GM23338 (cell line): ENCODE results near the gene ECE1. TPM values are rescaled to one million over a fixed set of nuclear protein-coding genes. Genes with fewer than 3 reads are reported as not detected.
A peak's percentile ranks its signal among the peaks of the same experiment; 100 is the strongest.

Source experiments
- ATAC-seq: fragments of 200-7000 bp; cut with Tn5 transposase; 3 replicates; pipeline ENCODE4 v1.9.1; 2020
- DNase-seq: peaks from one replicate; pipeline ENCODE4 v3.0.0-alpha.2; 2015; ENCODE audit warnings: low spot score
- H2AFZ ChIP-seq: fragments of 200-600 bp; sonication (generic); 2 replicates; pipeline ENCODE4 v1.8.0; 2016; ENCODE audit warnings: antibody characterized with exemption, mild to moderate bottlenecking, moderate library complexity
- H3F3A ChIP-seq: fragments of 200-600 bp; sonication (generic); replicated peaks from 2 replicates; pipeline ENCODE4 v1.8.0; 2017; ENCODE audit warnings: antibody characterized with exemption, mixed run types, low read depth
- H3K27ac ChIP-seq: fragments of 200-600 bp; sonication (generic); 2 replicates; pipeline ENCODE4 v1.6.1; 2016; ENCODE audit warnings: low read depth
- H3K27me3 ChIP-seq: fragments of 200-600 bp; sonication (generic); 2 replicates; pipeline ENCODE4 v1.8.0; 2016; ENCODE audit warnings: mild to moderate bottlenecking, mixed run types, moderate library complexity; ENCODE audit not compliant: insufficient read depth
- H3K36me3 ChIP-seq: fragments of 200-600 bp; sonication (generic); 2 replicates; pipeline ENCODE4 v1.8.0; 2016; ENCODE audit warnings: mild to moderate bottlenecking; ENCODE audit not compliant: insufficient read depth
- H3K4me1 ChIP-seq: fragments of 200-600 bp; sonication (generic); 2 replicates; pipeline ENCODE4 v1.8.0; 2016; ENCODE audit warnings: mild to moderate bottlenecking, moderate library complexity; ENCODE audit not compliant: insufficient read depth
- H3K4me2 ChIP-seq: fragments of 200-600 bp; sonication (generic); 2 replicates; pipeline ENCODE4 v1.7.1; 2017; ENCODE audit warnings: mixed run types
- H3K4me3 ChIP-seq: fragments of 200-600 bp; sonication (generic); 2 replicates; pipeline ENCODE4 v1.6.1; 2016; ENCODE audit warnings: mixed run types
- H3K79me2 ChIP-seq: fragments of 200-600 bp; sonication (generic); replicated peaks from 2 replicates; pipeline ENCODE4 v1.8.0; 2017; ENCODE audit warnings: mild to moderate bottlenecking; ENCODE audit not compliant: insufficient read depth
- H3K9me2 ChIP-seq: fragments of 200-600 bp; sonication (generic); 2 replicates; pipeline ENCODE4 v1.8.0; 2017; ENCODE audit not compliant: insufficient read depth
- H4K20me1 ChIP-seq: fragments of 200-600 bp; sonication (generic); replicated peaks from 2 replicates; pipeline ENCODE4 v1.8.0; 2017; ENCODE audit warnings: mild to moderate bottlenecking; ENCODE audit not compliant: insufficient read depth
- H3K27ac Mint-ChIP-seq: 2 replicates; pipeline ENCODE4 v1.8.0; 2020; ENCODE audit warnings: inconsistent platforms, mild to moderate bottlenecking, moderate library complexity, mixed read lengths
- H3K27me3 Mint-ChIP-seq: 3 replicates; pipeline ENCODE4 v1.8.0; 2022; ENCODE audit warnings: low read depth, mild to moderate bottlenecking, moderate library complexity, mixed read lengths, inconsistent platforms; ENCODE audit not compliant: insufficient read depth, poor library complexity
- H3K36me3 Mint-ChIP-seq: 3 replicates; pipeline ENCODE4 v1.8.0; 2021; ENCODE audit warnings: low read depth, mild to moderate bottlenecking, inconsistent platforms, moderate library complexity, mixed read lengths
- H3K4me1 Mint-ChIP-seq: 3 replicates; pipeline ENCODE4 v1.8.0; 2020; ENCODE audit warnings: mild to moderate bottlenecking, inconsistent platforms, mixed read lengths
- H3K4me3 Mint-ChIP-seq: 3 replicates; pipeline ENCODE4 v1.8.0; 2021; ENCODE audit warnings: moderate library complexity, mild to moderate bottlenecking, inconsistent platforms, mixed read lengths
- H3K9me3 Mint-ChIP-seq: 3 replicates; pipeline ENCODE4 v1.8.0; 2020; ENCODE audit warnings: moderate library complexity, mild to moderate bottlenecking, inconsistent platforms, mixed read lengths
- CREB1 ChIP-seq: fragments of 250-450 bp; sonication (Bioruptor Pico); IDR thresholded peaks from 2 replicates; pipeline ENCODE4 v1.5.0; 2020; ENCODE audit warnings: low read depth, mild to moderate bottlenecking, moderate library complexity
- EZH2 ChIP-seq: fragments of 200-600 bp; sonication (generic); IDR thresholded peaks from one replicate; pipeline ENCODE4 v1.8.0; 2017; ENCODE audit warnings: antibody characterized with exemption, mild to moderate bottlenecking, low read depth; ENCODE audit not compliant: unreplicated experiment
- EZH2phosphoT487 ChIP-seq: fragments of 200-600 bp; sonication (generic); IDR thresholded peaks from one replicate; pipeline ENCODE4 v1.8.1; 2018; ENCODE audit warnings: antibody characterized with exemption; ENCODE audit not compliant: unreplicated experiment
- NANOG ChIP-seq: IDR thresholded peaks from 2 replicates; pipeline ENCODE4 v1.6.1; 2016; ENCODE audit warnings: antibody characterized with exemption, borderline replicate concordance
- POLR2AphosphoS5 ChIP-seq: IDR thresholded peaks from 2 replicates; pipeline ENCODE4 v1.6.1; 2016; ENCODE audit warnings: antibody characterized with exemption, low read depth
- polyA plus RNA-seq: library from polyadenylated mRNA; unstranded; fragments of >200 nt; fragmentation: Nextera tagmentation; extraction: Ambion mirVana; gene quantifications from 2 replicates; pipeline ENCODE4 v1.2.1, GENCODE V29; 2016
- total RNA-seq: library from RNA; depleted of rRNA; stranded (reverse); fragments of >200 nt; shearing (Covaris generic); gene quantifications from 2 replicates; pipeline ENCODE4 v1.2.3, GENCODE V29; 2014
- TF ChIP-seq, protein P1 (sequence below): IDR thresholded peaks from 2 replicates; pipeline ENCODE4 v1.6.1; 2016; ENCODE audit warnings: antibody characterized with exemption
- TF ChIP-seq, protein P2 (sequence below): IDR thresholded peaks from one replicate; pipeline ENCODE4 v1.6.1; 2018; ENCODE audit warnings: antibody characterized with exemption; ENCODE audit not compliant: unreplicated experiment
- TF ChIP-seq, protein P3 (sequence below), 2 experiments: fragments of 200-600 bp in 1 of 2; sonication (generic) in 1 of 2; conservative IDR thresholded peaks; 2 replicates each; pipeline versions ENCODE4 v1.5.1 to v1.6.1; 2016 to 2017; ENCODE audit warnings: antibody characterized with exemption in 2 of 2, low read depth in 2 of 2, mild to moderate bottlenecking in 2 of 2, moderate library complexity in 1 of 2

ECE1 gene
- total and polyA plus RNA-seq, 2 experiments from 2014 or later = 11.0 to 45.0 TPM

DNA sequence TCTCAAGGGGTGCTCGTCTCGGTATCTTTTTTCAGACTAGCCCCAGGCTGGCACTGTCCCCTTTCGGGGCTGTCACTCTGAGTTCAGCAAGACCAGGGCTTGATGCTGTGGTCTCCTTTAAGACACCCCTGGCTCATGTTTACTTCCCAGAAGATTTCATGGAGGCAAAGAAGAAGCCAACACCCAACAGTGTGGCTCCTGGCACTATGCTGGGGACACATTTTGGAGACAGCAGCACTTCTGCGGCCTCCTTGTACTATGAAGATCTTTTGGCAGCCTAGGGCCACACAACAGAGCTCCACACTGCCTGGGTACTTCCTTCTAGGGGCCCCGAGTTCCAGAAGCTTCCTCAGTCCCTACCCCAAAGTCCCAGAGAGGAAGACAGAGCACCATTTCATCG lies 24.6 kb downstream of the ECE1 start:
- no peak overlapping the region for H3K4me3 Mint-ChIP-seq
- peaks cover 9% of the 10 kb centered on the region; the same call in 2 of the 3 replicates for H3K36me3 Mint-ChIP-seq
- H3K4me1 Mint-ChIP-seq = peaks cover 21% of the 10 kb centered on the region
- H3K9me3 Mint-ChIP-seq = no peaks in the 10 kb centered on the region
- Histone ChIP-seq H4K20me1 (0 out of 2 replicates have a peak, but pooled peaks cover 9% of the 10 kb centered on the region), H3K9me2 (no peaks in the 10 kb centered on the region), H3K79me2 (no peaks in the 10 kb centered on the region), H2AFZ (no peak overlapping the region), H3K4me2 (no peak overlapping the region), H3K36me3 (no peaks in the 10 kb centered on the region), H3K4me3 (no peak overlapping the region), H3K4me1 (peaks cover 13% of the 10 kb centered on the region), H3K27me3 (no peaks in the 10 kb centered on the region), H3F3A (no peaks in the 10 kb centered on the region), H3K27ac (no peak overlapping the region)
- no peak for TF ChIP-seq NANOG
- TF ChIP-seq, protein P1, sequence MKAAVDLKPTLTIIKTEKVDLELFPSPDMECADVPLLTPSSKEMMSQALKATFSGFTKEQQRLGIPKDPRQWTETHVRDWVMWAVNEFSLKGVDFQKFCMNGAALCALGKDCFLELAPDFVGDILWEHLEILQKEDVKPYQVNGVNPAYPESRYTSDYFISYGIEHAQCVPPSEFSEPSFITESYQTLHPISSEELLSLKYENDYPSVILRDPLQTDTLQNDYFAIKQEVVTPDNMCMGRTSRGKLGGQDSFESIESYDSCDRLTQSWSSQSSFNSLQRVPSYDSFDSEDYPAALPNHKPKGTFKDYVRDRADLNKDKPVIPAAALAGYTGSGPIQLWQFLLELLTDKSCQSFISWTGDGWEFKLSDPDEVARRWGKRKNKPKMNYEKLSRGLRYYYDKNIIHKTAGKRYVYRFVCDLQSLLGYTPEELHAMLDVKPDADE = no peak
- ATAC-seq (no peak), DNase-seq (no peak)
- H3K27ac Mint-ChIP-seq = no peak overlapping the region
- peaks cover 7% of the 10 kb centered on the region for H3K27me3 Mint-ChIP-seq

DNA sequence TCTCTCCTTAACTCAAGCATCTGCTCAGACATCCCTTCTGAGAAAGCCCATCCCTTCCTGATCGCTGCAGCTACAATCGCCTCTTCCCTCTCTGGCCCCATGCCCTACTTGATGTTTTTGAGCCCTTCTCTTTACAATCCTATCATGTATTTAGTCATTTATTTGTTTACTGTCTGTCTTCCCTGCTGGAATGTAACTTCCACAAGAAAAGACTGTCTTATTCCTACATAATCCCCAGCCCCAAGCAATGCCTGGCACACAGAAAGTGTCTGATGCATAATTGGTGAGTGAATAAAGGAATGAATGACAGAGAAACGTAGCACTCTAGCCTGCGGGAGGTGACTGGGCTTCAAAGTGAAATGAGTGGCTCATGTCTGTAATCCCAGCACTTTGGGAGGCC lies 25.4 kb downstream of the ECE1 start:
- H3K4me2 ChIP-seq = no peak overlapping the region
- Mint-ChIP-seq H3K27ac (no peak overlapping the region), H3K9me3 (no peaks in the 10 kb centered on the region), H3K27me3 (peaks cover 7% of the 10 kb centered on the region), H3K4me3 (no peak overlapping the region), H3K36me3 (peaks cover 13% of the 10 kb centered on the region), H3K4me1 (peaks cover 21% of the 10 kb centered on the region)
- peak overlapping the region; percentile 74; the same call in 1 of the 2 replicates for H3K27ac ChIP-seq
- H3K36me3 ChIP-seq = no peaks in the 10 kb centered on the region
- ATAC-seq (no peak), DNase-seq (no peak)
- no peaks in the 10 kb centered on the region for H3F3A ChIP-seq
- H2AFZ ChIP-seq = no peak overlapping the region
- H4K20me1 ChIP-seq = 0 out of 2 replicates have a peak, but pooled peaks cover 9% of the 10 kb centered on the region
- H3K9me2 ChIP-seq = no peaks in the 10 kb centered on the region
- H3K27me3 ChIP-seq = no peaks in the 10 kb centered on the region
- peaks cover 13% of the 10 kb centered on the region for H3K4me1 ChIP-seq
- H3K79me2 ChIP-seq = no peaks in the 10 kb centered on the region
- H3K4me3 ChIP-seq = no peak overlapping the region
- TF ChIP-seq EZH2phosphoT487 = no peak
- TF ChIP-seq CREB1 = no peak
- TF ChIP-seq EZH2 = no peak
- TF ChIP-seq, protein P1 = no peak
- TF ChIP-seq, protein P2, sequence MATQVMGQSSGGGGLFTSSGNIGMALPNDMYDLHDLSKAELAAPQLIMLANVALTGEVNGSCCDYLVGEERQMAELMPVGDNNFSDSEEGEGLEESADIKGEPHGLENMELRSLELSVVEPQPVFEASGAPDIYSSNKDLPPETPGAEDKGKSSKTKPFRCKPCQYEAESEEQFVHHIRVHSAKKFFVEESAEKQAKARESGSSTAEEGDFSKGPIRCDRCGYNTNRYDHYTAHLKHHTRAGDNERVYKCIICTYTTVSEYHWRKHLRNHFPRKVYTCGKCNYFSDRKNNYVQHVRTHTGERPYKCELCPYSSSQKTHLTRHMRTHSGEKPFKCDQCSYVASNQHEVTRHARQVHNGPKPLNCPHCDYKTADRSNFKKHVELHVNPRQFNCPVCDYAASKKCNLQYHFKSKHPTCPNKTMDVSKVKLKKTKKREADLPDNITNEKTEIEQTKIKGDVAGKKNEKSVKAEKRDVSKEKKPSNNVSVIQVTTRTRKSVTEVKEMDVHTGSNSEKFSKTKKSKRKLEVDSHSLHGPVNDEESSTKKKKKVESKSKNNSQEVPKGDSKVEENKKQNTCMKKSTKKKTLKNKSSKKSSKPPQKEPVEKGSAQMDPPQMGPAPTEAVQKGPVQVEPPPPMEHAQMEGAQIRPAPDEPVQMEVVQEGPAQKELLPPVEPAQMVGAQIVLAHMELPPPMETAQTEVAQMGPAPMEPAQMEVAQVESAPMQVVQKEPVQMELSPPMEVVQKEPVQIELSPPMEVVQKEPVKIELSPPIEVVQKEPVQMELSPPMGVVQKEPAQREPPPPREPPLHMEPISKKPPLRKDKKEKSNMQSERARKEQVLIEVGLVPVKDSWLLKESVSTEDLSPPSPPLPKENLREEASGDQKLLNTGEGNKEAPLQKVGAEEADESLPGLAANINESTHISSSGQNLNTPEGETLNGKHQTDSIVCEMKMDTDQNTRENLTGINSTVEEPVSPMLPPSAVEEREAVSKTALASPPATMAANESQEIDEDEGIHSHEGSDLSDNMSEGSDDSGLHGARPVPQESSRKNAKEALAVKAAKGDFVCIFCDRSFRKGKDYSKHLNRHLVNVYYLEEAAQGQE = no peak
- TF ChIP-seq, protein P3, sequence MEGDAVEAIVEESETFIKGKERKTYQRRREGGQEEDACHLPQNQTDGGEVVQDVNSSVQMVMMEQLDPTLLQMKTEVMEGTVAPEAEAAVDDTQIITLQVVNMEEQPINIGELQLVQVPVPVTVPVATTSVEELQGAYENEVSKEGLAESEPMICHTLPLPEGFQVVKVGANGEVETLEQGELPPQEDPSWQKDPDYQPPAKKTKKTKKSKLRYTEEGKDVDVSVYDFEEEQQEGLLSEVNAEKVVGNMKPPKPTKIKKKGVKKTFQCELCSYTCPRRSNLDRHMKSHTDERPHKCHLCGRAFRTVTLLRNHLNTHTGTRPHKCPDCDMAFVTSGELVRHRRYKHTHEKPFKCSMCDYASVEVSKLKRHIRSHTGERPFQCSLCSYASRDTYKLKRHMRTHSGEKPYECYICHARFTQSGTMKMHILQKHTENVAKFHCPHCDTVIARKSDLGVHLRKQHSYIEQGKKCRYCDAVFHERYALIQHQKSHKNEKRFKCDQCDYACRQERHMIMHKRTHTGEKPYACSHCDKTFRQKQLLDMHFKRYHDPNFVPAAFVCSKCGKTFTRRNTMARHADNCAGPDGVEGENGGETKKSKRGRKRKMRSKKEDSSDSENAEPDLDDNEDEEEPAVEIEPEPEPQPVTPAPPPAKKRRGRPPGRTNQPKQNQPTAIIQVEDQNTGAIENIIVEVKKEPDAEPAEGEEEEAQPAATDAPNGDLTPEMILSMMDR (conservative IDR thresholded peaks at IDR 0.05; ENCODE audit: low read depth in 2 of 2) = no peak
- no peak for TF ChIP-seq POLR2AphosphoS5
